Stimulated activated CD8-positive, alpha-beta memory T cell treated with anti-CD3 and anti-CD28 coated beads, Interleukin-2, amount 100 ng/mL, for 1 hour (primary cell): Measurements from ENCODE around the gene FIGN.

Source experiments
- DNase-seq, 2 donors: peaks; one replicate each; pipeline ENCODE4 v3.0.0-alpha.2; 2020; ENCODE audit warnings: low read depth in 2 of 2

Gene FIGN

DNA sequence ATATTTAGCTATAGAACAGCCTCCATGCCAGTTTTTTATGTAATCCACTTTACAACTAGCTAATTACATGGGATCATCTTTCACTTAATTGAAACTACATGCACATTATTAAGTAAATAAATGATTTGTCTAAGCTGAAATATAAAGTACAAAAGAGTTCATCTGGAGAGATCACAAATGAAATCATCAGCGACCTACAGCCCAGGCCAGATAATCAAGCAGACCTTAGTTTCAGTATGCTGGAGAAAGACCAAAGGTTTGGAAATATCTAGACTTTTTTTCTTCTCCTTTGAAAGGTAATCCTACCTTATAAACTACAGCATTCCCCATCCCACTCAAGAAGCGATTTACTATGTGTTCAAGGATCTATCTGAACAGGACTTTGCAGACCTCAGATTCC lies 26.5 kb downstream of the FIGN start:
- no peak for DNase-seq

DNA sequence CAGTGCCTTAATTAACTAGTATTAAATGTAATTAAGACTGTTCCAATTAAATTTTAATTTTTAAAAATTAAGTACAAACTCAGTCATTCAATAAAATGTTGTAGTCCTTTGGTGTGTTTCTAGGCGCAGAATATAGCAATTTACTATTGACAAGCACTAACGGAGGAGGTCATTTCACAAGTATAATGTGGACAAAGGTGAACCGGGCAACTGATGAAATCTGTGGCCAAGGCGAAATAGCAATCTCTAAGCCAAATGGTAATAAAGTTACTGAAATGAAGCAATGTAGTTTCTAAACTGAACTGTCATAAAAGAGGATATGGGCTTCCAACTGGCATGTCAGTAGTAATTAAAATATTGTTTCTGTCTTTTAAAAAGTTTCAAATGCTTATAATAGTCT lies 27.5 kb downstream of the FIGN start:
- DNase-seq: no peak

DNA sequence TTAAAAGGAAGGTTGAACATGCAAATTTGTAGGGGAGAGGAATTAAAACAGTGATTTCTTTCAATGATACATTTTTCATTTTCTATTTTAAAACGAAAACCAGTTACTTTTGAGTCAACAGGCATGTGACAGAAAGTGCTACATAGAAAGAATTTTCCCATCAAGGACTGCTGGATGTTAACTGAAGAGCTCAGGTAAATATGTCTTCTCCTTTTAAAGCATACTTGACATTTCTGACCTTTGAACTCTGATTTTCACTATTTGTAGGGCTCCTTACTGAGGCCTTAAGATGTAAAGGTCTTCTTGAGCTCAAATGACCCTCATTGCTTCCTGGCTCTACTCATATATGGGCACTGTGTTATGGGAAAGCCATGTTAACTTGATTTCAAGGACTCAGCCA lies 32.4 kb downstream of the FIGN start:
- DNase-seq: no peak

DNA sequence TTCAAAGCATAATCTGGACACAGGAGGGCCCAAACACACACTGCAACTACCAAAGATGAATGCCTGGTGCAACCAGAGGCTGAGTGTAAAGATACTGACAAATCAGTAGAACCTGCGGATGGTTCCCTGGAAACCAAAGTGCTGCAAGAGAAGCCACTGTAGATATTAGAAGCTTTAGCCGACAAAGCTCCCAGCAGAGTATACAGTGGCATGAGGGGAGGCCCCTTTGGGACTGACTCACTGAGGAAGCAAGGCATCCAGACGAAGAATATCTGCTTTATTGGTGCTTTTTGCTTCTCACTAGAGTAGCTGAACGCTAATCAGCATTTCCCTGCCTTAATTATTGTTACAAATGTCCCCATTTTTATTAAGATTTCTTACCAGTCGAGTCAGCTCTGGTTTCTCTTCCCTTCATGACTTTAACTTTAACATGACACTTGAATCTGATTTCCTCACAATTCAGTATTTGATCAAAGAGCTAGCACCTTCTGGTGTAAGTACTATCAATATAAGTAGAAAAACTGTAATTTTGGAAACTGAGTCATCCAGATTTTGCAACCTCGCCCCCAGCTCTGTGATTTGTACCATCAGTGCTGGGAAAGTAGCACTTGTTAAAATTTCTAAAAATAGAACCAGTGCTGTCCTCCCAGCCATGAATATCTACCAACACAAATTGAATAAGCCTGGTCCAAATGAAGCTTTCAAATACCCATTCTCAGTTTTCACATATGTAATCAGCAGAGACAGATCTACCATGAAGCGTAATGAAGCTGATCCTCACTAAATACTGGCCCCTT lies 34.2 kb downstream of the FIGN start:
- DNase-seq: no peak

DNA sequence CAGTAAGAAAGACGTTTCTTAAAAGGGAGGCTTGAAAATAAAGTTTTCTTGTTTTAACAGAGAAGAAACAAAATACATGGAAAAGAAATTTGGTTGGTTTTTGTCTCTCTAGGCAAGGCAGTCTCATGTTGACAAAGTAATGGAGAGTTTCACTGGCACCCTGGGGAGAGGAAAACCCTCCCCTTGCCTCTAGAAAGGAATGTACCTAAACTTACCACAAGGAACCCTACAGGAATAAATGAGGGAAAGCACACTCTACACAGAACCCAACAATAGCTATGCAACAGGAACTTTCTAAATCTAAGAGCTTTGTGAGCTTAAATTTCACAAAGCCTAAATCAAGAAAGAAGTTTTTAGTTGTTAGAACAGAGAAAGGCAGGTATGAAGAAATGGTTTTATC lies 37.0 kb downstream of the FIGN start:
- DNase-seq: no peak

DNA sequence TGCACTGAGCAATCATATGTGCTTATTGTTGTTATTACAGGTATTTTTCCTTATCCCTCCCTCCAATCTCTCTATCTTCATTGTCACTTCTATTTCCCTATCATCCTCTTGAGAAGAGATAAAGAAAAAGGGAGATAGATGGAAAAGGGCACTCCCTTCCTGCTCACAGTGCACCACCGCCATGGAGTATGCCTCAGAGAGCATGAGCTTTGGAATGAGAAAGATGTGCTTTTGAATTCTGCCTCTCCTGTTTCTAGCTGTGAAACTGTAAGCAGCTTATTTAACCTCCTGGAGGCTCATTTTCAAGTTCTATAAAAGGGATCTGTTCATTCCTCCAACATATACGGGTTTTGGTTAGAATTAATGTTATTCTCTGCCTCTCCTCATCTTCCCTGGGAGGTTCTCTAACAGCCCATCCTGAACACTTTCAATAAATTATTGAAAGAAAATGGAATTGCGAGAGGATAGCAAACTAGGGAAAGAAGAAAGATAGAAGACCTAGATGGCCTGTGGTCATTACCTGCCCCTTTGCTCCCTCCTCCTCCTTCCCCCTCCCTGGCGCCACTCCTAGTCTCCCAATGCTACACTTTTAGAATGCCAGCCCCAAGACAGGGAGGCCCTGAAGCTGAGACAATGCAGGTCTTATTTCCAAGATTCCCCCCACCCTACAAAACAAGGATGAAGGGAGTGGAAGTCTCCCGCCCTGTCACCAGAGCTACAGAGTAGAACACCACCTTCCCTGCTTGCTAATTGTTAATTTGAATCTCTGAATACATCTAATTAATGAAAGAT lies 37.8 kb downstream of the FIGN start:
- no peak for DNase-seq

DNA sequence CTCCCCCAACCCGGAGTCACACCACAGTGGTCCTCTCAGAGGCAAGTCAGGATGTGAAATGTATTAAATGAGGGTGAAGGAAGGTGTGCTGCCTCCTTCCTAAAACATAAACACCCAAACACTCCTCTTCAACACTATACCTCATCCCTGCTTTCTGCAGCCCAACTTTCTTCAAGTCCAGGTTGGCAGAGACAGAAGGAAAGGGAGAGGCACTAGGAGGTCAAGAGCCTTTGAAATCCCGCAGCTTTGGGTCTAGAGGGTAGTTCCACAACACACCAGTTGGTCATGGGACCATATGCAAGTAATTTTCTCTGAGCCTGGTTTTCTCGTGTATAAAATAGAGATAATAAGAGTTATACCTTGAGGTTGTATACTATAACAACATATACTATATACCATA lies 38.4 kb downstream of the FIGN start:
- DNase-seq: no peak

DNA sequence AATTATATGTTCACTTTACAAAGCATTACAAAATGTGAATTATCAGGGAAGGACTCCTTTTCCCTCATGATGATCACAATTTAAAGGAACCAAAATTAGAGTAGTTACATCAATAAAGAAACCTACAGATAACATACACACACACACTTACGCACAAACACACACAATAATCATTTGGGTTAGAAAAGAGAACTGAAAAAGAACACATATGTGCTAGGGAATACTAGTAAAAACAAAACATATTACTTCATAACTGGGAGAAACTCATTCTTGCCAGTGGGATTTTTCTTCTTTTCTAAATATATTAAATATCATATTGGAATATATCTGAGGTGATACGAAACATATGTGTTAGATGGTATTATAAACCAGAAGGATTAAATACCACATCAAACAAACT lies 42.3 kb downstream of the FIGN start:
- no peak for DNase-seq

DNA sequence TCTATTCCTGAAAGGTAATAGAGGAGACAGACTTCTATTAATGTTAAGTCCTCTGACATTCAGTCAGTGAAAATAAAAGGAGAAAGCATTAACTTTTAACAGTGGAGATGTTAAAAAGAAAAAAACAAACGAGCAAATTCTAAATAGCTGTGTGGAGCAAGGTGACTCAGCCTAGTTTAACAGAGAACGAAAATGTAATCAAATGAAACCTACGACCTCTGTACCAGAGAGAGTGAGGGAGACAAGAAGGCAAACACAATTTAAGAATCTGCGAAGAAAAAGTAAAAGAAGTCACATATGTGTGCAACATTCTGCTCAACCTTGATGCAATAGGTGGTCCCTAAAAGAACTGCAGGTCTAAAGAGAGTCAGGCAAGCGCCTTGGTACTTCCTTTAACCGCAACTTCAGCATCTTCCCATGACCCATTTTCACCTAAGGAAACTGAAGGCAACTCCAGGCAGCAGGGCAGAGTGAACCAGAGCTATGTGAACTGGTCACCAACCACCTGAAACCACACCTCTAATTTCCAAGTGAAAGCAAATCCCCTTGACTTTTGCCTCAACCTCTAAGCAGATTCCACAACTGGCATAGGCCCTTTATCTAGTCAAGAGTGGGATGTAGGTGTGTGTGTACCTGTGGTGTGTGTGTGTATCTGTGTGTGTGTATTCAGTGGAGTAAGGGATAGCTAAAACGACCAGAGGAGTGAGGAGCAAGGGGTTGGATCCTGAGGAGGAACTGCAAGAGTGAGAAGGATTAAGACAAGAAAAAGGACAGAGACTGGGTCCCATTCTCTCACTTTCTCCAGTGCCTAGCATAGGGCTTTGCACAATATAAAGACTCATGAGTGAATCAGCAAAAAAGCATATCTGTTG lies 43.0 kb downstream of the FIGN start:
- DNase-seq: no peak

DNA sequence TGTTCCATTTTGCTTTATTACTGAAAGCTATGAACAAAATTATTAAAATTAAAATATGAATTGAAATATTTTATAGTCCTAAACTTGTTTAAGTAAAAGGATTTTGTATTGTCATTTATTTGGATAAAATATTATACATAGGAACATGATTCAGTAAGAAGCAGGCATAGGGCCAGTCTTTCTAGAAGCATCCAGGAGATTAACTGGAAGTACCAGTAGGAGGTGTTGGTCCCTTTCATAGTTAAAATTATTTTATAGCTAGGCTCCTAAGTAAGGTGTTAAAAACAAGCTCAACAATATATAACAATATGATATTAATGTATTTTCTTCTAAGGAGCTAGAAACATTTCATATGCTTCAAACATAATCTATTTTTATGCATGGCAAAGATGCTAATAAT lies 43.7 kb downstream of the FIGN start:
- no peak for DNase-seq

DNA sequence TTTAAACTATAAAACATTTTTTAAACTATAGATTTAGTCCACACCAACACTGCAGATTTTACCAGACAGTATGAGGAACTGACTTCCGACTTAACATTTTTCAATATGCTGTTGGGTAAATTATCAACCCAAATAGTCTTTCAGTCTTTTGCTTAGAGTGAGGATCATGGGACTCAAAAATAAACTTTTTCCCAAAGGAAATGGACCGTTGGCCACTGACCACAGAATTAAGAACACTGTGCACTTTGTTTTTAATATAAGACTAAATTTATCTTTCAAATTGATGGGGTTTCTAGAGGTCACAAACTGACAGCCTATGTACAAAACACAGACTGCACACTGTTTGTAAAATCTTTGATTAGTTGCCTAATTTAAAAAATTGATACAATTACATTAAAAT lies 44.9 kb downstream of the FIGN start:
- no peak for DNase-seq

DNA sequence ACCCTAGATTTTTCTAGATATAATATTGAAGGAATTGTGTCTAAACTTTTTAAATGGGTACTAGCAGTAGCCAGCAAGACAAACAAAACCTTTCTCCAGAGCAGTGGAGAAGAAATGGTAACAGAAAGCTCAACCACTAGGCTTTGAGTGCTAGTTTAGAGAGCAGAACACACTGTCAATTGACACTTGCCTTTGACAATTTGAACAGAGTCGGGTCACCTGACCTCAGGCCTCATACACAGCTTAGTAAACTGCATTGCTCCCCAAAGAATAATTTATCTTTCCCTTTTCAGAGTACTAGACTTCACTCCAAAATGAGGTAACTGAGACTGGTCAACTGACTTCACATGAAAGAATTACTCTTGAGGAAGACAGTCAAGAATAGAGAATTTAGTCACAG lies 48.6 kb downstream of the FIGN start:
- DNase-seq: no peak

DNA sequence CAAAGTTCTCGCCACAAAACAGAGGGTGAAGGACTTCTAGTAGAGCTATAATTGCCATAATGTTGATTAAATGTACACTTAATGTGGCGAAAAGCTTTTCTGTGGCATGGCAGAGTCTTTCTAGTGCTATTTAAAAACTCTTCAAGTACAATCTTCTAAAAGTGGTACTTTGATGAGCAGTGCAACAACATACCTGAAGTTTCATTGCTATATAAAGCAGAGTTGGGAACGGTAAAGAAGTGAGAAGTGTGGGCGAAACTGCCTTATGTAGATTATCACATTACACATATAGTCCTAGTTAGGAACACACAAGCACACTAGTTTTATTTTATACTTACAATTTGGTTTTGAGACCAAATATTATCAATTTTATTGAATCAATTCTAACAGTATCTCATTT lies 49.5 kb downstream of the FIGN start:
- no peak for DNase-seq

DNA sequence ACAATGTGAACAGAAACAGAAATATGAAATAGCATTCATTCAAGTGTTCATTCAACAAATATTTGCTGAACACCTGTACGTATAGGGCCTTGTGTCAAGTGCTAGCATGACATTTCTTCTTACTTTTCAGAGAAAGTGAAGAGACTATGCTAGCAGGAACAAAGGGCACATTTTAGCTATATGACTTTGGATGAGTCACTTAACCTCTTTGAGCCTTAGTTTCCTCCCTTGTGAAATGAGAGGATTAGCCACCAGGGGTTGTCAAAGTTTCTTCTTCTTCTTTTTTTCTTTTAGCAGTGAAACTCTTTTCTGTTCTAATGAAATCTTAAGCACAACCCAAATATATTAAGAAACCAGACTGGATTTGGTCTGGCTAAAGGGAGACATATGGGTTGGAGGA lies 53.1 kb downstream of the FIGN start:
- DNase-seq: no peak

DNA sequence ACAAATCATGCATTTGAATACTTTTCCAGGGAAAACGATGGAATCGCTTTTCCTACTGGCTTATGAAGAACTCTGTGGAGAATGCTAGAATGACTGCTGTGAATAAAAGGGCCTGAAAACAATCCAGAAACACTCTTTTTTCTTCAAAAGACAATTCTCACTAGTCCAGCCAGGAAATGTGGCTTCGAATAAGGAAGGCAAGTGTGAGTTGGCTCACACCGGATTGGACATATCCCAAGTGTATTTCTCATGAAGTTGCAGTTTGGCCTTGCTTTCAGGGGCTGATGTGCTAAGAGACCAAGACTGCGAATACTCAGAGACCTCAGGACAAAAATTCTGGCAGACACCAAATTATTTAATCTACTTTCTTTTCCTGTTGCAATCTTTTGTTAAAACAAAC lies 54.1 kb downstream of the FIGN start:
- no peak for DNase-seq

DNA sequence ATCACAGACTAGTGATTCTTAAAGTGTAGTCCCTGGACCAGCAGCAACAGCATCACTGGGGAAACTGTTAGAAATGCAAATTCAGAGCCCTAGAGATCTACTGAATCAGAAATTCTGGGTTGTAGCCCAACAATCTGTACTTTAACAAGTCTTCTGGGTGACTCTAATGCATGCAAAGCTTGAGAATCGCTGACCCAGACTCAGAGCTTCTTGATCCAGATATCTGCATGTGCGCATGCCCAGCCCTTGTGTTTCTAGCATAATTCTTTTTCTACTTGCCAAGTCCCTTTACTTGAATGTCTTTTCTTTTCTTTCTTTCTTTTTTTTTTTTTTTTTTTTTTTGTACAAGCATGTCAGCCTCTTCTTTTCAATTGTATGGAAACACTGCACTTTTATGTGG lies 60.4 kb downstream of the FIGN start:
- DNase-seq: no peak

DNA sequence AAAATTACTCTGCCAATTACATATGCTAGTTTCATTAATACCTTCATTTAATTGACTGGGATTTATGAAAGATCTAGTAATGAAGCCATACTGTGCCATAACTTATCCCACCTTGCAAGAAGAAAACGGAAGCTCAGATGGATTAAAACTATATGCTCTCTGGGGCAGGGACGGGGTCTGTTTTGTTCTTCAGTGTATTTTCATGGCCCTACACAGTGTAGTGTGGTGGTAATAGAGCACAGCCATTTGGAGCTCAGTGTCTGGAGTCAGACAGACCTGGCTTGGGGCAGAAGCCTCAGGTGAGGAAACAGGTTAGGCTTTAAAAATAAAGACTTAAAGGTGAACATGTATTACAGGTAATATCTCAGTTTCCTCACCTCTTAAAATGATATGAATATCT lies 62.3 kb downstream of the FIGN start:
- no peak for DNase-seq

DNA sequence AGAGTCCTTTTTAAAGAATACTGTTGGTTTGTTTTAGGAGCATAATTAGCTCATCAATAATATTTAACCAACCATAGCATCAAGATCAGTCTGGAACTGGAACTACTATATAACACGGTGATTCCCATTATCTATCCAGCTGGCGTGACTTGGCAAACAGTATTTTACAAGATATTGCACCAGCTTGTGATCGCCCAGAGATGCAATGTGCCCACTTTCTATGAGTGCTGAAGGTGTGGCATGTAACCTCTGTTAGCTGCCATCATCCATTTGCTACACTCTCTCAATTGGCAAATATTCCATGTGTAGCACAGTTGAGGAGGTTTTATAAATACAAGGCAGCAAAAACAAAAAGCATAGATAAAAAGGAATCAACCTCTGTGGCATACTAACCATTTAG lies 64.9 kb downstream of the FIGN start:
- no peak for DNase-seq

DNA sequence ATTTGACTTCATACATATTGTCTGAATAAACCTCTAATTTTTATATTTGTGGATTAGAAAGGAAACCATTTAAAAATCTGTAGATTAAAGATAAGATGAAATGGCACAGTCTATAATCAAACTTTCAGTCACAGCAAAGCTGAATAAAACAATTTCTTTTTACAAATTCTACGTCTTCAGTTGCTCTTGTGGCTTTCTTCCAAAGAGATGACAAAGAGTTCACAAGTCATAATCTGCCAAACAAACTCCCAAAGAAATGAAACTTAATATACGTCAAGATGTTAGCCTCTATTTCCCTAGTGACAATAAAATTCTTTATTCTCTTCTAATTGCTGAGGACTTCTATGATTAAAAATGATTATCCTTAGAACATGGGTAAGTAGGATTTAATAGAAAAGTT lies 66.3 kb downstream of the FIGN start:
- no peak for DNase-seq

DNA sequence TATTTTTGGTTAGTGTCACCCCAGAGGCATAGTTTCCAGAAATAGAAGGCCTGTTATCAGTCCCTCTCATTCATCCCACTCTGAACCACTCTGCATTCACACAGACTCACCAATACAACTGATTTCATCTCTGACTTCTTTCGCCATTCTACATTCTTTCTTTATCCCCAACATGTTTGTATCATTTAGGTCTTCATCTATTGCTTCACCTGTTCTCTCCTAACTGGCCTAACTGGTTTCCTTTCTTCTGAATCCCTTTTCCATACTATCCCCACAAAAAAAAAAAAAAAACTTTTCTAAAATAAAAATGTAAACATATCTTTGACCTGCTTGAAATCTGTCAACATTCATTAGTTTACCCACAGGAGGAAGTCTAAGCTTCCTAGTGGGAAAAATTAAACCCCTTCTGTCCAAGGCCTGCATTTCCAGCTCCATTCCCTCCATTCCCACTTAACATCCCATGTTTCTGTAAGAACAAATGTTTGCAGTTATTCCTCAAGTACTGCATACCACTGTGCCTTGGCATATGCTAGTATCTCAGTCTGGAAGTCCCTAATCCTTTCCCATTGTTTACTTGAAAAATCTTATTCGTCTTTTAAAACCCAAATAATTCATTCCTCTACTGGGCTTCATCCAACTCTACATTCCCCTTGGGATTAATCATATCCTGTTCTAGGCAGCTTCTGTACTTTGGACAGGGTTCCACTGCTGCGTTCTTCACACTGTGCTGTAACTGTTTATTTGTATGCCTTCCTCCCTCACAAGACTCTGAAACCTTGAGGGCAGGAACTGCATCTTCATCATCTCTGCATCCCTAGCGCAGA lies 68.5 kb downstream of the FIGN start:
- DNase-seq: no peak

DNA sequence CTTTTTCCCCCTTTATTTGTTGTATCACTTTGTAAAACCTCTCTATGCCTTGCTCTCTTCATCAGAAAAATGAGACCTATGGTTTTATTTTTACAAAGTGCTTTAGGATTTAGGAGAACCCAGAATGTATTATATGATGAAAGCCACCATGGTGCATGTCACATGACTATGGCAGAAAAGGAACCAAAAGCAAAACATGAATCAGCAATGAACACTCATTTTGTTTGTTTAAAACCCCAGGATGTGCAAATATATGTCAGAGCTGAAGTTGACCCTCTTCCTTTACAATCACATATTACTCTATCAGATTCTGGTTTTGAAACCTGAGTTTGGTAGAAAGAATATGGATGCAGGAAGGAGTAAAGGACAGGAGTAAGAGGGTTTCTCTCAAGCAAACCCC lies 70.0 kb downstream of the FIGN start:
- no peak for DNase-seq

DNA sequence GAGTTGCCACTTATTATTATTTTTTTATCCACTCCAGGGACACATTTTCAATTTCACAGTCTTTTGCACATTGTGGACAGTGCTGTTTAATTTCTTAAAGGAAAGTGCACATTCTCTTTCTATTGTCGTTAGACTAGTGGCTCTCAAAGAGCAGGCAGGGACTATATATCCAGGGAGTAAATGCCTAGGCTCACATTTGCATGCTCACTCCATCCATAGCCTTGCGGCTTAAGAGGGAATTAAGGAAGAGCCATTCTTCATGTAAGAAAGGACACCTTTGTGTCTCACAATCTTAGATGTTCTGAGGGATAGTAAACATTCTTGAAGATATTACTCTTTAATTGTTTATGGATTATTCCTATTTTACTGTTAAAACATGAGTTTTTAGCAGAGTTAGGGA lies 70.8 kb downstream of the FIGN start:
- DNase-seq: no peak
